GM19239 (cell line): ENCODE measurements around the gene DOC2B.
A peak's percentile ranks its signal among the peaks of the same experiment; 100 is the strongest.
"Not testable (repeated sequence)": the region's sequence is repeated elsewhere in the genome, so short reads cannot be mapped to it uniquely, and the experiment has no call there.

Experiments used
- DNase-seq: peaks from one replicate; pipeline ENCODE4 v3.0.0; 2011; ENCODE audit warnings: low spot score; ENCODE audit not compliant: insufficient read length
- FAIRE-seq: peaks from 2 replicates; lab custom pipeline; 2011; peaks lifted over from hg19 to GRCh38; lab: Jason Lieb, UNC

DOC2B gene

GRCh38 chr17:149231-149630, 32.2 kb downstream of the DOC2B start:
- DNase-seq (no peak), FAIRE-seq (no peak)

- FAIRE-seq (no peak), DNase-seq (no peak)
These were observed 32.7 kb downstream of the DOC2B start for GRCh38 chr17:148757-149156.

- FAIRE-seq (no peak), DNase-seq (no peak)
These were observed 33.4 kb downstream of the DOC2B start for GRCh38 chr17:147796-148740.

- DNase-seq = no peak
- no peak for FAIRE-seq
These were observed 34.3 kb downstream of the DOC2B start for GRCh38 chr17:146983-147761.

- no peak for FAIRE-seq
- no peak for DNase-seq
These were observed 34.9 kb downstream of the DOC2B start for GRCh38 chr17:146546-146945.

- FAIRE-seq = no peak
- no peak for DNase-seq
These were observed 35.5 kb downstream of the DOC2B start for GRCh38 chr17:145671-146541.

- no peak for DNase-seq
- no peak for FAIRE-seq
These were observed 36.3 kb downstream of the DOC2B start for GRCh38 chr17:144936-145670.

- peak; percentile 89 for DNase-seq
- no peak for FAIRE-seq
These were observed 37.6 kb downstream of the DOC2B start for GRCh38 chr17:143785-144281.

- DNase-seq (no peak), FAIRE-seq (no peak)
These were observed 38.3 kb downstream of the DOC2B start for GRCh38 chr17:142876-143784.

GRCh38 chr17:142102-142661, 39.3 kb downstream of the DOC2B start:
- no peak for DNase-seq
- FAIRE-seq = no peak

GRCh38 chr17:139401-140205, 41.8 kb downstream of the DOC2B start:
- FAIRE-seq, DNase-seq: not testable (repeated sequence)

- not testable (repeated sequence) for DNase-seq, FAIRE-seq
These were observed 44.2 kb downstream of the DOC2B start, which contains the start of gene SCGB1C2 for GRCh38 chr17:137166-137807. SCGB1C2 (plus strand) TSS chr17:137569; CDS start chr17:137591, 22 bp downstream.

- not testable (repeated sequence) for FAIRE-seq, DNase-seq
These were observed 44.9 kb downstream of the DOC2B start for GRCh38 chr17:136531-136930.

GRCh38 chr17:135895-136294, 45.6 kb downstream of the DOC2B start:
- not testable (repeated sequence) for FAIRE-seq, DNase-seq

- DNase-seq, FAIRE-seq: not testable (repeated sequence)
These were observed 46.4 kb downstream of the DOC2B start for GRCh38 chr17:135022-135421.

GRCh38 chr17:134332-134785, 47.1 kb downstream of the DOC2B start:
- not testable (repeated sequence) for DNase-seq, FAIRE-seq
